Activated T-helper 17 cell treated with anti-CD3 and anti-CD28 coated beads, Interleukin-2, amount 50 U/mL, for 72 hours (primary cell): ENCODE measurements around the gene SPTA1. TPM values are rescaled to one million over a fixed set of nuclear protein-coding genes. Genes with fewer than 3 reads are reported as not detected.

Experiments used
- ATAC-seq: fragments of 150-1000 bp; cut with Tn5 transposase; replicated peaks from 2 replicates; pipeline ENCODE4 v1.10.0; 2021; ENCODE audit warnings: mild to moderate bottlenecking, moderate library complexity
- H3K27ac Mint-ChIP-seq: one replicate; pipeline ENCODE4 v1.8.0; 2022; ENCODE audit warnings: mixed read lengths
- H3K27me3 Mint-ChIP-seq: one replicate; pipeline ENCODE4 v1.8.0; 2022; ENCODE audit warnings: mixed read lengths
- H3K36me3 Mint-ChIP-seq: one replicate; pipeline ENCODE4 v1.8.0; 2022; ENCODE audit warnings: low read depth, mild to moderate bottlenecking, mixed read lengths
- H3K4me1 Mint-ChIP-seq: one replicate; pipeline ENCODE4 v1.8.0; 2022; ENCODE audit warnings: mixed read lengths
- H3K4me3 Mint-ChIP-seq: one replicate; pipeline ENCODE4 v1.8.0; 2022; ENCODE audit warnings: mild to moderate bottlenecking, mixed read lengths
- H3K9me3 Mint-ChIP-seq: one replicate; pipeline ENCODE4 v1.8.0; 2022; ENCODE audit warnings: mixed read lengths
- total RNA-seq, 2 donors: library from RNA; stranded (reverse); gene quantifications; one replicate each; pipeline ENCODE4 v1.2.3, GENCODE V29; 2022

Gene SPTA1
- total RNA-seq, 2 donors from 2014 or later = 0.42 TPM; not detected in 1

DNA sequence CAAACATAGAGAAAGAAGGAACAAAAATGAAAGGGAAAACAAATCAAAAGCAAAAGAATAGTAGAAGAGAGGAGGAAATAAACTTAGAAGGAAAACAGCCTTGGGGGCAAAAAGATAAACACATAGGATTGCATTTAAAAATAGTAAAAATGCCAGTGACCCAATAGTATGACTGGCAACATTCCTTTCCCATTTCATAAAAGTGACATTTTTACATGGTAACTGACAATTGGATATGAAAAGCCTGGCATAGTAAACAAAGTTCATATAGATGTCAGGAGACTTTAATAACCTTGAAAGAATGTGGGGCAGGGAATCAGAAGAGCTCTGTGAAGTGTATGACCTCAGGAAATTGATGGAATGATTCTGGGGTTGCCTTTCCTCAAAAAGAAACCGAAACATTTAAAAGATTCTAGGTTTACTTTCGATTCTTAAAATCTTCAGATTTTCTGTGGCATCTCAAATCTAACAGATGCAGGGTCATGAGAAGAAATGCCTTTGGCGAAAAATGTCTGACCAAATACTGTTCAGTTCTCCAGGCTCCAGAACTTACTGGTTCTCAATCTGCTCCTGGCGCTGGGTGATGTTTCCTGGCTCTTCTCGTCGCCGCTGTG is 33.7 kb downstream of the SPTA1 start:
- Mint-ChIP-seq H3K27ac (no peak overlapping the region), H3K9me3 (no peaks in the 10 kb centered on the region), H3K4me1 (peaks cover 6% of the 10 kb centered on the region), H3K4me3 (no peak overlapping the region), H3K36me3 (no peaks in the 10 kb centered on the region), H3K27me3 (no peaks in the 10 kb centered on the region)
- no peak for ATAC-seq

DNA sequence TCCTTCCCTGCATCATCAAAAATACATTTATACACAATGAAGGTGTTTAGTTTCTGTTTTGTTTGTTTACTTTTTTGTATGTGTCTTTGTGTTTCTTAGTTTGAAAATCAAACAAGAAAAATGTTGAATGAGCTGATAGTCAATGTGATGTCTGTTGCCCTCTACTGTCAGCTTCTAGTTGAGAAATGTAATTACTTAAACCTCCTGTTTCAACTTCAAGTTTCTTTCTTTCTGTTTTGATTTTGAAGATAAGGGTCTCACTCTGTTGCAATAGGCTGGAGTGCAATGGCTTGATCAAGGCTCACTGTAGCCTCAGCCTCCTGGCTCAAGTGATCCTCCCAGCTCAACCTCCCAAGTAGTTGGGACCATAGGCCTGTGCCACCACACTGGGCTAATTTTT is 37.5 kb downstream of the SPTA1 start:
- H3K9me3 Mint-ChIP-seq = no peaks in the 10 kb centered on the region
- no peak overlapping the region for H3K4me3 Mint-ChIP-seq
- peaks cover 14% of the 10 kb centered on the region for H3K4me1 Mint-ChIP-seq
- no peaks in the 10 kb centered on the region for H3K36me3 Mint-ChIP-seq
- H3K27me3 Mint-ChIP-seq = no peaks in the 10 kb centered on the region
- H3K27ac Mint-ChIP-seq = no peak overlapping the region
- ATAC-seq = no peak

DNA sequence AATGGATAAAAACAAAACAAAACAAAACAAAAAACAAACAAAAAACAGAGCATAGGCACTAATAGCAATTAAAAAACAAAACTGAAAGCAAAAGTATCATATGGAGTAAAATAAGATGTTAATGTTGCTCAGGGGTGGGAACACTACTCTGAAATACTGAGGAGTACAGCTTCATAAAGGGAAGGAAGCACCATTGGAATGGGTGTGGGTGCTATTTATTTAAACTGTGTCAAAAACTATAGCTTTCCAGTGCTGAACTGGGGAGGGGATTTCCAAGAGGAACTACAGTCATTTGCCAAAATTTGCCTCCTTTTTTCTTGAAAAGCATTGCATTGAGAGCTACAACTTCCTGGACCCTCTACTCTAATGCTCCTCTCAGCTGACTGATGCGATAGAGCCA is 40.0 kb downstream of the SPTA1 start:
- no peaks in the 10 kb centered on the region for H3K9me3 Mint-ChIP-seq
- no peaks in the 10 kb centered on the region for H3K27me3 Mint-ChIP-seq
- H3K27ac Mint-ChIP-seq = peak overlapping the region; percentile 4
- ATAC-seq = no peak
- H3K36me3 Mint-ChIP-seq = no peaks in the 10 kb centered on the region
- H3K4me3 Mint-ChIP-seq = peak overlapping the region; percentile 54
- H3K4me1 Mint-ChIP-seq = peaks cover 8% of the 10 kb centered on the region

DNA sequence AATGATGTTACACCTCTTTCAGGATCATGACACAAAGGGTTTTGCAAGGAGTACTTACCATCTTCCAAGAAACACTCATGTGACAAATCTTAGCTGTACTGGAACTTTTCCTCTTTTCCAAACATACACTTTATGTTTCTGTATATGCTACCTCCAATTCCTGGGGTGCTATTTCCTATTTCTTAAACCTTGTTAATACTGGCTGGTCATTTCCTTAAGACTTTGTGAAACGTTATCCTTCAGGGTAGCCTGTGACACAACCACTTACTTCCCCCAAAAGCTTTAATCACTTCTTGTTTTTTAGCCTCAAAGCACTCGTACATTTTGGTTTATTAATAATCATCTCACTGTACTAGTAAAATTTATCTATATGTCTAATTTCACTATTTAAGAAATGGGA is 42.1 kb downstream of the SPTA1 start:
- H3K4me1 Mint-ChIP-seq = peaks cover 8% of the 10 kb centered on the region
- H3K27me3 Mint-ChIP-seq = peaks cover 3% of the 10 kb centered on the region
- H3K4me3 Mint-ChIP-seq = no peak overlapping the region
- H3K9me3 Mint-ChIP-seq = no peaks in the 10 kb centered on the region
- H3K27ac Mint-ChIP-seq = no peak overlapping the region
- no peak for ATAC-seq
- H3K36me3 Mint-ChIP-seq = no peaks in the 10 kb centered on the region

DNA sequence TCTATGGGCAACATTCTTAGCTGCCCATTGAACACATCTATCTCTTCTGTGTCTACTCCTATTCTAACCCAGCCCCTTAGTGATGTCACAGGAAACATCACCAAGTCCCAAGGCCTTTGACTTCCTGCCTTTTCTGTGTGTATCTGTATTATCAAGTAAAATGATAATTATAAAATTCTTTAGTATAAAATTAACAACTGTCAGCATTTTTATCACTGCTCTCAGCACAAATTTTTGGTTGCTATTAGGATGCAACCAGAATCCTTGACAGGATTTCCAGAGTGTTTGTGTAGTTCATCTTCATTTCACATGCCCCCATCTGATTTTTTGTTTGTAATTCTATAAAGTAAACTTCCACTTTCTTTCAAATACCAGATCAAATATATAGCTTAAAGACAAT is 47.6 kb downstream of the SPTA1 start:
- Mint-ChIP-seq H3K27ac (no peak overlapping the region), H3K36me3 (no peaks in the 10 kb centered on the region), H3K27me3 (peaks cover 8% of the 10 kb centered on the region), H3K4me1 (no peaks in the 10 kb centered on the region), H3K9me3 (no peaks in the 10 kb centered on the region), H3K4me3 (no peak overlapping the region)
- no peak for ATAC-seq

DNA sequence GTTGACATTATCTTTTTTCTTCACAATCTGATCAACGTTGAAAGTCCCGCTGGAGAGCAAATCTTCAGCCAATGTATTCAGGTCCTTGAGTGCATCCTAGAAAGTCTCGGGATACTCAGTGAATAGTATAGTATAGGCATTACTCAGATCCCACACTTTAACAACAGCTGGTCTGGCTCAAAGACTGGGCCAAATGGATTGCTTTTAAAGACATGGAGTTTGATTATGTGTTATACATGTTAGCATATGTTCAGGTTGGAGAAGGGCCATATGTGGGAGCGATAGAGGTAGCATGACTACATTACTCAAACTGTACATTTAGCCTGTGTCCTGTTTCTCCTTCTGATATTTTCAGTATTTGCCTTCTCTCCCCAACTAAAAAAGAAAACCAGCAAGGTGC is 48.4 kb downstream of the SPTA1 start:
- no peak for ATAC-seq
- Mint-ChIP-seq H3K9me3 (no peaks in the 10 kb centered on the region), H3K36me3 (no peaks in the 10 kb centered on the region), H3K27me3 (peaks cover 8% of the 10 kb centered on the region), H3K4me1 (no peaks in the 10 kb centered on the region), H3K27ac (no peak overlapping the region), H3K4me3 (no peak overlapping the region)

DNA sequence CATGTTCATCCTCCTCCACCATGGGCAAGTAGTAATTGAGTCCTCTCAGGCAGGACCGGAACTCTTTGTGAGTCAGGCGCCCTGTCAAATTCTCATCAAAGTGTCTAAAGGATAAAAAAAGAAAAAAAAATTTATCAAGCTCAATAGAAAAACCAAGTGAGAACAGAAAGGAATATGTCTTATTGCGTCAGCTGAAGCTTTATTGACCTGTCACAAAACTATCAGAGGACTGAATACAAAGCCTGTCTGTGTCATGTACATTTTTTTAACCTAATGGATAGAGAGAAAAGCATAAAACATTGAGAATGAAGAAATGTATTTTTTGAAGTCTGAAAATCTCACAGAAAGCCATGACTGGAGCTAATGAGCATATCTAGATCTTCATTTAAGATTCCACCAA is 72.8 kb downstream of the SPTA1 start:
- no peak for ATAC-seq
- Mint-ChIP-seq H3K4me1 (no peaks in the 10 kb centered on the region), H3K36me3 (no peaks in the 10 kb centered on the region), H3K27ac (no peak overlapping the region), H3K9me3 (no peaks in the 10 kb centered on the region), H3K4me3 (no peak overlapping the region), H3K27me3 (peaks cover 12% of the 10 kb centered on the region)

DNA sequence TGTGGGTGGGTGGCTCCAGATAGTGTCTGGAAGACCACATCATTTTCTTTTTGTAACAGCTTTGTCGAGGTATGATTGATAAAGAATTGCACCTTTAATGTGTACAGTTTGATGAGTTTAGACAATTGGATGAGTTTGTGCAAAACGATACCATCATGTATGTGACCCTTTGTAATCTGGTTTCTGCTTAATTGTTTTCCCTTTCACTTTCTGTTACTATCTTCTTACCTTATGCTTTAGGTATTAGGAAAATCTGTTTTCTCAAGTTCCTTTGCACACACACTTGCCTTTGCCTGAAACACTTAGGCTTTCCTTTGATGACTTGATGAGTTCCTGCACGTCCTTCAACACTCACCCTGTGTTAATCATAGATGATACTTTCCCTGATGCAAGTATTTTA is 74.6 kb downstream of the SPTA1 start:
- H3K9me3 Mint-ChIP-seq = no peaks in the 10 kb centered on the region
- H3K27me3 Mint-ChIP-seq = peaks cover 3% of the 10 kb centered on the region
- H3K4me3 Mint-ChIP-seq = no peak overlapping the region
- no peak for ATAC-seq
- no peak overlapping the region for H3K27ac Mint-ChIP-seq
- no peaks in the 10 kb centered on the region for H3K4me1 Mint-ChIP-seq
- H3K36me3 Mint-ChIP-seq = no peaks in the 10 kb centered on the region

DNA sequence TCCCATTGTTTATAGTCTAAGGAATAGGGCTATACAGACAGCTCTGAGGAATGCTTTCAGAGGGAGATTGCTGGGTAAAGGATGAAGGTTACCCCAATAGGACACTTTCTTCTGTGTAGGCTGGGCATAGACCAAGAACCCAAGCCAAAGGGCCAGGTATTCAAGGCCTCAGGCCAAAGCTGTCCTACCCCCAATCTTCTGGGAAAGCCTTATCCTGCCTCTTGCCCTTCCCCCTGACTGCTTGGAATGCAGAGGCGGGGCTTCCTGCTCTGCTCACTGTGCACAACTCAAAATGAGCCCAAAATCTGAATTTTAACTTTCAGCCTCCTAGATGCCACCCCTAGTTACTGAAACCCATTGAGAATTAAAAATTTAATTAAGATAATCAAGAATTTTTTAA is 79.2 kb downstream of the SPTA1 start:
- Mint-ChIP-seq H3K9me3 (no peaks in the 10 kb centered on the region), H3K27ac (no peak overlapping the region), H3K4me1 (no peaks in the 10 kb centered on the region), H3K4me3 (no peak overlapping the region), H3K27me3 (no peaks in the 10 kb centered on the region), H3K36me3 (no peaks in the 10 kb centered on the region)
- no peak for ATAC-seq

DNA sequence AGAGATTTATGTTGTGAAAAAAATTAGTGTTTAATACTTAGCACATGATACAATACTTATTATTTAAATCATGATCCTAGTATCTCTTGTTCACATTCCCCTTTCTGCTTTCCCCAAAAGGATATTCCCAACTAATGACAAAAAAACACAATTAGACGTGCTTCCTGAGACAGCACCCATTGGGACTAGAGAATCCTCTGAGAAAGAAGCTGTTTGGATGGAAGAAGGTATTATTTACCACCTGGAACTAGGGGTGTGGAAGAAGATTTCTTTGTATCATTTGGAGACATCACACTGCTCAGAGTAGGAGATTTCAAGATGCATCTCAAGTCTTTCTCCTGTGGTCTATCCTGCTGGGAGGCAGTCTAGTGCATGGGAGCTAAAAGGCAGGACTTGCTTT is 81.5 kb downstream of the SPTA1 start, which contains the start of gene OR10Z1:
TSS of gene OR10Z1 (plus strand) at position 301 of the 400 bp plus-strand sequence. CDS start 1,171 bp downstream, outside the sequence.
- no peak within 1 kb of the TSS for H3K4me3 Mint-ChIP-seq
- H3K4me1 Mint-ChIP-seq = no peaks in the 10 kb centered on the region
- H3K27me3 Mint-ChIP-seq = no peaks in the 10 kb centered on the region
- H3K27ac Mint-ChIP-seq = no peak within 1 kb of the TSS
- ATAC-seq = no peak
- H3K36me3 Mint-ChIP-seq = no peaks in the 10 kb centered on the region
- no peaks in the 10 kb centered on the region for H3K9me3 Mint-ChIP-seq

DNA sequence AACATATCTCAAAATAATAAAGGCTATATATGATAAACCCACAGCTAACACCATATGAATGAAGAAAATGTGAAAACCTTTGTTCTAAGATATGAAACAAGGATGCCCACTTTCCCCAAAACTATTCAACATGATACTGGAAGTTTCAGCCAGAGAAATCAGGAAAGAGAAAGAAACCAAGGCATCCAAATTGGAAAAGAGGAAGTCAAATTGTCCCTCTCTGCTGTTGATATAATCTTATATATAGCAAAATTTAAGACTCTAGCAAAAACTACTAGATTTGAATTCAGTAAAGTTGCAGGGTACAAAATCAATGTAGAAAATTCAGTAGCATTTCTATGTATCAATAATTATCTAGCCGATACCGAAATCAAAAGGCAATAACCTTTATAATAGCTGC is 85.8 kb downstream of the SPTA1 start:
- ATAC-seq = no peak
- Mint-ChIP-seq H3K9me3 (peaks cover 22% of the 10 kb centered on the region), H3K36me3 (no peaks in the 10 kb centered on the region), H3K4me1 (no peaks in the 10 kb centered on the region), H3K27me3 (peaks cover 6% of the 10 kb centered on the region), H3K4me3 (no peak overlapping the region), H3K27ac (no peak overlapping the region)

DNA sequence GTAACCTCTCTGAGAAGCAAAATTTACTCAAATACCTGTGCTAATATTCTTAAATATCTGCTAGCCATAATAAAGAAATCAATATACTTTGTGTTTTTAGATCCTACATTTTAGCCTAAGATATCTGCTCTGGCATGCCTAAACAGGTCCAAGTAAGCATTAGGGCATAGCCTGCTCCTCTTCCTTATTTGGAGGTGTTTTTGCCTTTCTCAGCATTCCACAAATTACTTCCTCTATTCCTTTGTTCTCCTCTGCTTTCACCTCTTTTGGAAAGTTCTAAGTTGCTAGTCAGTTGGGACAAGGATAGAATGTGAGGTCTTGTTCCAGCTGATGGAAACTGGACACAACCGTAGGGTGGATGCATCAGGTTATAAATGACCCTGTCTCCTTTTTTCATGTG is 99.6 kb downstream of the SPTA1 start:
- no peak overlapping the region for H3K4me3 Mint-ChIP-seq
- H3K27ac Mint-ChIP-seq = no peak overlapping the region
- peaks cover 8% of the 10 kb centered on the region for H3K9me3 Mint-ChIP-seq
- no peaks in the 10 kb centered on the region for H3K4me1 Mint-ChIP-seq
- no peaks in the 10 kb centered on the region for H3K36me3 Mint-ChIP-seq
- H3K27me3 Mint-ChIP-seq = peaks cover 18% of the 10 kb centered on the region
- ATAC-seq = no peak

DNA sequence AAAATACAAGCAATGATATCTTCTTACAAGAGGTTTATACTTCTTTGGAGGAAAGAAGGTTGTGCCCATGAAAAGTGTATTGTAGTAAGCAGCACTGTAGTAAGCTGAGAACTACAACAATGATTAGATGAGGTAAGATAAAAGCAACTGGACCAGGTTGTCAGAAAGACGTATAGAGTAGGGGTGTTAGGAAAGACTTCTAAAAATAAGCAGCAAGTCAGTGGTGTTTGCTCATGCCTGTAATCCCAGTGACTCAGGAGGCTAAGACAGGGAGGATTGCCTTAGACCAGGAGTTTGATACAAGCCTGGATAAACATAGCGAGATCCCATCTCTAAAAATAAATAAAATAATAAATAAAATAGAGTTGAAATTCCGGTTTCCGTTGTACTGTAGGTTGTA is 102.6 kb downstream of the SPTA1 start:
- Mint-ChIP-seq H3K9me3 (peaks cover 6% of the 10 kb centered on the region), H3K27me3 (peaks cover 20% of the 10 kb centered on the region), H3K36me3 (no peaks in the 10 kb centered on the region), H3K27ac (no peak overlapping the region), H3K4me1 (no peaks in the 10 kb centered on the region), H3K4me3 (no peak overlapping the region)
- no peak for ATAC-seq

DNA sequence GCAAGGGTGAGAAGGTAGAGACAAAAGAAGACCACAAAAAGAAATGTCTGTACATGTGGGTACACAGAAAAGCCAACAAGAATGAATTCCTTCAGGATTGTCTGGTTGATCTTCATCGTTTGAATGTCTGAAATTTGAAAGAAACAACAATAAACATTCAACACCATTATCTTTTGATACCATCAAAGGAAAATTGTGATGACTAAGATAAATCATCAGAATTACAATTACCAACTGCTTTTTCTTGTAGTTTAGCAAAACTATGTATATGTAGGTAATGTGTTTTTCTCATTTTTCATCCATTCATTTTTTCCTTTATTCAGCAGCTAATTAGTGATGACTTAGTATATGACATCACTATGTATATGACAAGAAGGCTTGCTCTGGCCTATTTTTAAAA is 106.8 kb downstream of the SPTA1 start, which contains the start of gene OR10X1:
TSS of gene OR10X1 (minus strand) at position 167 of the 400 bp plus-strand sequence. CDS start at position 167, 0 bp downstream.
- no peak within 1 kb of the TSS for H3K27ac Mint-ChIP-seq
- no peaks in the 10 kb centered on the region for H3K9me3 Mint-ChIP-seq
- no peak for ATAC-seq
- peaks cover 24% of the 10 kb centered on the region for H3K27me3 Mint-ChIP-seq
- no peak within 1 kb of the TSS for H3K4me3 Mint-ChIP-seq
- no peaks in the 10 kb centered on the region for H3K36me3 Mint-ChIP-seq
- H3K4me1 Mint-ChIP-seq = no peaks in the 10 kb centered on the region

DNA sequence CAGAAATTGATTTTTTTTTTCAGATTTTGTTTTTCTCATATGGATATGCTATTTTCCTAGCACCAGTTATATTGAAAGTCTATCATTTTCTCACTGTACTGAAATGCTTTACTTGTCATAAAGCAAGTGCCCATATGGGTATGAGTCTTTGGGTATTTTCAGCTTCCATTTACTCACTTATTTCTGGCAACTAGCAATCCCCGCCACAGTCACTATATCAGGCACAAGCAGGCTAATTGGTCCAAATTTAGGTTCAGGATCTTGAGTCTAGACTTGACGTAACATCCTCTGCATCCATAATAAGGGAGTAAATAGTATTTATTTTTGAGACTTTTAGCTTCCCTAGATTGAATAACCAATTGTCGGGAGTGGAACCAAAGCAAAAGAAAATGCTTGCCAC is 109.0 kb downstream of the SPTA1 start:
- ATAC-seq = no peak
- no peaks in the 10 kb centered on the region for H3K4me1 Mint-ChIP-seq
- peaks cover 23% of the 10 kb centered on the region for H3K27me3 Mint-ChIP-seq

DNA sequence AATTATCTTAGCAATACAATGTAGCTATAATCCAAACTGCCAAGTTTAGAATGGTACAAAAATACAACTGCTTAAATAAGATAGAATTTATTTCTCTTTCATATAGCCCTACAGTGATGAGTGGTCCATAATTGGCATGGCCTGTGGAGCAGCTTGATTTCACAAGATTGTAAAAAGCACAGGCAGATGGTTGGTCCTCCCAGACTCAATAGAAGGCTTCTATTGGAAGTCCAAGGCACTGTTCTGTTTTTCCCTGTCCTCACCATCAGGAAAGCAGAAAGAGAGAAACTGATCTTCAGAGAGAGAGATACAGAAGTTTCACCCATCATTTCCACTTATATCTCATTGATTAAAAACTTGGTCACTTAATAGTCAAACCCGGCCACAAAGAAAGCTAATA is 114.3 kb downstream of the SPTA1 start:
- H3K27me3 Mint-ChIP-seq = peaks cover 26% of the 10 kb centered on the region
- no peak overlapping the region for H3K27ac Mint-ChIP-seq
- no peak for ATAC-seq
- no peaks in the 10 kb centered on the region for H3K4me1 Mint-ChIP-seq
- no peaks in the 10 kb centered on the region for H3K36me3 Mint-ChIP-seq
- no peak overlapping the region for H3K4me3 Mint-ChIP-seq
- no peaks in the 10 kb centered on the region for H3K9me3 Mint-ChIP-seq

More for the DNA sequence above, 109.0 kb downstream of the SPTA1 start:
- H3K27ac Mint-ChIP-seq = no peak overlapping the region
- H3K36me3 Mint-ChIP-seq = no peaks in the 10 kb centered on the region
- no peak overlapping the region for H3K4me3 Mint-ChIP-seq
- no peaks in the 10 kb centered on the region for H3K9me3 Mint-ChIP-seq
